Activated T-helper 2 cell treated with anti-CD3 and anti-CD28 coated beads, Interferon-gamma antibody, Interleukin-2, Interleukin-4, amounts not matched to agents 10 μg/mL and 5 μg/mL and 100 μg/mL, durations not matched to agents 14 hours and 24 hours and 36 hours (primary cell): ENCODE results near the gene AP2M1. TPM values are rescaled to one million over a fixed set of nuclear protein-coding genes. Genes with fewer than 3 reads are reported as not detected.

ENCODE experiments used
- DNase-seq: peaks from one replicate; pipeline ENCODE4 v3.0.0; 2021; ENCODE audit warnings: low spot score
- H3K27ac Mint-ChIP-seq: one replicate; pipeline ENCODE4 v1.8.0; 2021; ENCODE audit warnings: mixed read lengths
- H3K27me3 Mint-ChIP-seq: one replicate; pipeline ENCODE4 v1.8.0; 2021; ENCODE audit warnings: low read depth, mixed read lengths
- H3K36me3 Mint-ChIP-seq: one replicate; pipeline ENCODE4 v1.8.0; 2021; ENCODE audit warnings: low read depth, mixed read lengths
- H3K4me1 Mint-ChIP-seq: one replicate; pipeline ENCODE4 v1.8.0; 2021; ENCODE audit warnings: low read depth, mixed read lengths
- H3K4me3 Mint-ChIP-seq: one replicate; pipeline ENCODE4 v1.8.0; 2021; ENCODE audit warnings: low read depth, mild to moderate bottlenecking, moderate library complexity, mixed read lengths
- H3K9me3 Mint-ChIP-seq: one replicate; pipeline ENCODE4 v1.8.0; 2021; ENCODE audit warnings: mixed read lengths
- intact Hi-C: fragments of 100-400 bp; cut with micrococcal nuclease; formaldehyde crosslinking; loops from one replicate; pipeline ENCODE4 v1.15.1; 2023
- total RNA-seq: library from RNA; stranded (reverse); gene quantifications from 2 replicates; pipeline ENCODE4 v1.2.3, GENCODE V29; 2022

AP2M1 gene
- 234 and 240 TPM in 2 replicates for total RNA-seq

DNA sequence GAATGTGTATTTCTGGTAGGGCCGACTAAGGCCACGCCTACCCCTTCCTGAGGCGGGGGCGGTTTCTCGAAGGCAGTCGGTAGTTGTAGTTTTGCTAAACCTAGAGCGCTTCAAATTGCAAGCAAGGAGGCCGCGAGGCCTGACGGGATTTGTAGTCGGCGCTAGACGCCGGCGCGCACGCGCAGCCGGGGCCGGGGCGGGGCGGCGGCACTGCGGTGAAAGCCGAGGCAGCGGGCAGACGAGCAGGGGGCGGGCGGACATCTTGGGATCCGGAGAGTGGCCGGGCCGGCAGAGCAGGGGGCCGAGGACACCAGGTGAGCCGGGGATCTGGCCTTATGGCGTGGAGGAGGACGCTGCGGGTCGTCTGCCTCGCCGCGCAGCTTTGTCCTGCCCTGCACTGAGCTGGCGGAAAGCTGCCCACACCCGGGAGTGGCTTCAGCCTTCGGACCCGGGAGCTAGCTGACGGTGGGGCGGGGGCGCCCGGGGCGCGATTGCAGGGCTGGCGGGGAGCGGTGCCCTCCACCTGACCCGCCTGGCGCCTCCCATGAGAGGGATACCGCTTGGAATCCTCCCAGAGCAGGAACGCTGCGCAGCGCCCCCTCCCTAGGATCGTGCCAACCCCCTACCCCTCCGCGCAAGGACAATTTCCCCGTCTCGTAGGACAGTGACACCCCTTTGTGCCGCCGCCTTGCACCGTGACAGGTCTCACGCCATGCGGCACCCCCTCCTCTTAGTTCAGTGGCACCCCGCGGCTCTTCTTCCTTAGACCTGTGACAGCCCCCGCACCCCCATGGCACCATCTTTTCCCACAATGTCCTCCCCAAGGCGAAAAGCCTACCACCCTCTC is at the start of gene AP2M1:
Gene AP2M1, plus strand, starts transcription at position 210 of the 847 bp plus-strand sequence. CDS start 2,139 bp downstream, outside the sequence.
- intact Hi-C loops, result loop anchor here (1.0 to 2.0 kb wide), 6 partner anchors 11 to 158 kb away; partner anchors contain the start of genes ABCC5, ABCF3, ALG3 and DVL3
- Mint-ChIP-seq H3K9me3 (no peaks in the 10 kb centered on the region), H3K4me3 (peak within 1 kb of the TSS; percentile 97), H3K27ac (peak within 1 kb of the TSS; percentile 82), H3K27me3 (no peaks in the 10 kb centered on the region), H3K4me1 (peaks cover 17% of the 10 kb centered on the region), H3K36me3 (peaks cover 46% of the 10 kb centered on the region)
- peak; percentile 98 for DNase-seq

DNA sequence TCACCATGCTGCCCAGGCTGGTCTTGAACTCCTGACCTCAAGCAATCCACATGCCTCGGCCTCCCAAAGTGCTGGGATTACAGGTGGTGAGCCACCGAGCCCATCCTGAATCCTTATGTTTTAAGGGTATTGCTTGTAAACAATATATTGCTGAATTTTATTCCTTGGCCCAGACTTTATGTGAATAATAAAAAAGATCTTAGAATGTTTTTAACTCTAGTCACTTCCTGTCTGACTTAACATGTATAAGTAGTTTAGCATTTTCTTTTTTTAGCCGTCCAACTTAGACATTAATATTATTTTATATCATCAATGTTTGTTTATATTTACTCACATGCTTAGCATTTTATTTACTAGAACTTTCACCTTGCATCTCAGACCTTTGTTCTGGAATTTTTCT is 48.6 kb upstream of the AP2M1 start:
- intact Hi-C loops, result no loop called here
- DNase-seq, result no peak
- Mint-ChIP-seq H3K9me3 (no peaks in the 10 kb centered on the region), H3K36me3 (no peaks in the 10 kb centered on the region), H3K4me1 (peaks cover 2% of the 10 kb centered on the region), H3K27ac (no peak overlapping the region), H3K27me3 (peaks cover 2% of the 10 kb centered on the region), H3K4me3 (no peak overlapping the region)

DNA sequence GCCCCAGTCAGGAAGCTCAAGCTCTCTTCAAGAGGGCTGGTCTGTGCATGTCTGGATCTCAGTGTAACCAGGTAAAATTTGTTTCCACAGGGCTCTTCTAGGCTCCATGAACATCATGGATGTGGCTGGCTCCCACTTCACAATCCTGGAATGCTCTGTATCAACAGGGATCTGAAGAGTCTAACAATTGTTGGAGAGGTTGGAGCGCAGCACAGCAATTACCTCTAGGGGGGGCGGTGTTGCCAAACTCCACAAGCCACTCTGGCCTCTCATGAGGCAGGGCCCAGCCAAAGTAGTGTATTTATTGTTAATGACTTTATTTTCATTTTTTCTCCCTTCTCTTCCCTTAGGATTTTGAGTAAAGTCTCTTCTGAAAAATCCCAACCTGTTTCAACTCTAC is 45.6 kb upstream of the AP2M1 start:
- no peak for DNase-seq
- Mint-ChIP-seq H3K9me3 (no peaks in the 10 kb centered on the region), H3K27me3 (peaks cover 4% of the 10 kb centered on the region), H3K4me3 (no peak overlapping the region), H3K4me1 (peaks cover 4% of the 10 kb centered on the region), H3K27ac (no peak overlapping the region), H3K36me3 (no peaks in the 10 kb centered on the region)
- intact Hi-C loops, result no loop called here

DNA sequence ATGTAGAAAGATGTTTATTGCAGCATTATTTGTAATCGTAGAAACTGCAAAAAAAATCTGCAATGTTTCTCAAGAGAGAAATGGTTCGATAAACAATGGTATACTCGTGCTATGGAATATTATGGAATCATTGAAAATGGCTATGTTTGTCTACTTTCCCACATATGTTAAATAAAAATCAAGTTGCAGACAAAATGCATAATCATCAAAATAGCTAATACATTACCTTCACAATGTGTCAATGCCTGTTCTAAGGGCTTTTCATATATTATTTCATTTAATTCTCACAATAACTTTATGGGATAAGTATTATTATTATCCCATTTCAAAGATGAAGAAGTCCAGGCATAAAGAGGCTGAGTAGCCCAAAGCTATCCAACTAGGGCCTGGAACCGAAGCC is 41.7 kb upstream of the AP2M1 start:
- Mint-ChIP-seq H3K27me3 (peaks cover 4% of the 10 kb centered on the region), H3K9me3 (no peaks in the 10 kb centered on the region), H3K27ac (no peak overlapping the region), H3K4me3 (no peak overlapping the region), H3K4me1 (peaks cover 23% of the 10 kb centered on the region), H3K36me3 (peaks cover 19% of the 10 kb centered on the region)
- intact Hi-C loops, result loop anchor here (10.0 kb wide), 1 partner anchor 238 kb away; no protein-coding TSS in a partner anchor
- DNase-seq, result no peak

- Mint-ChIP-seq H3K27me3 (peaks cover 2% of the 10 kb centered on the region), H3K4me1 (peaks cover 21% of the 10 kb centered on the region), H3K4me3 (peak overlapping the region; percentile 91), H3K27ac (peak overlapping the region; percentile 92), H3K9me3 (no peaks in the 10 kb centered on the region), H3K36me3 (peaks cover 24% of the 10 kb centered on the region)
- intact Hi-C loops, result loop anchor here (1.0 to 10.0 kb wide), 3 partner anchors 117 to 239 kb away; partner anchors contain the start of gene ABCC5
- DNase-seq, result no peak
Measured at GRCh38 chr3:184133840-184134745, 40.6 kb upstream of the AP2M1 start.

- intact Hi-C loops, result loop anchor here (1.0 to 10.0 kb wide), 7 partner anchors 22 to 240 kb away; partner anchors contain the start of genes ABCC5, ABCF3, AP2M1 and EEF1AKMT4
- no peaks in the 10 kb centered on the region for H3K9me3 Mint-ChIP-seq
Measured at GRCh38 chr3:184134746-184135148, 39.9 kb upstream of the AP2M1 start.

GRCh38 chr3:184135149-184135910 is 39.3 kb upstream of the AP2M1 start, which contains the start of gene EIF2B5:
Gene EIF2B5 (plus strand): TSS chr3:184135358. CDS start chr3:184135386, 28 bp downstream.
- peak within 1 kb of the TSS; percentile 91 for H3K4me3 Mint-ChIP-seq
- peaks cover 30% of the 10 kb centered on the region for H3K36me3 Mint-ChIP-seq
- peaks cover 2% of the 10 kb centered on the region for H3K27me3 Mint-ChIP-seq
- peaks cover 21% of the 10 kb centered on the region for H3K4me1 Mint-ChIP-seq
- H3K9me3 Mint-ChIP-seq, result no peaks in the 10 kb centered on the region
- intact Hi-C loops, result loop anchor here (1.0 to 10.0 kb wide), 6 partner anchors 21 to 241 kb away; partner anchors contain the start of genes ABCC5, ABCF3, AP2M1 and EEF1AKMT4
- DNase-seq, result peak; percentile 83
- peak within 1 kb of the TSS; percentile 92 for H3K27ac Mint-ChIP-seq

More at GRCh38 chr3:184134746-184135148, 39.9 kb upstream of the AP2M1 start:
- peak overlapping the region; percentile 91 for H3K4me3 Mint-ChIP-seq
- no peak for DNase-seq
- H3K4me1 Mint-ChIP-seq, result peaks cover 21% of the 10 kb centered on the region
- peaks cover 24% of the 10 kb centered on the region for H3K36me3 Mint-ChIP-seq
- peaks cover 2% of the 10 kb centered on the region for H3K27me3 Mint-ChIP-seq
- peak overlapping the region; percentile 92 for H3K27ac Mint-ChIP-seq

- intact Hi-C loops, result loop anchor here (1.0 to 10.0 kb wide), 6 partner anchors 20 to 241 kb away; partner anchors contain the start of genes ABCC5, ABCF3, AP2M1 and EEF1AKMT4
- DNase-seq, result no peak
- Mint-ChIP-seq H3K9me3 (no peaks in the 10 kb centered on the region), H3K4me3 (peak overlapping the region; percentile 91), H3K27ac (peak overlapping the region; percentile 92), H3K4me1 (peaks cover 21% of the 10 kb centered on the region), H3K27me3 (peaks cover 2% of the 10 kb centered on the region), H3K36me3 (peaks cover 36% of the 10 kb centered on the region)
Measured at GRCh38 chr3:184135911-184136260, 38.8 kb upstream of the AP2M1 start.

DNA sequence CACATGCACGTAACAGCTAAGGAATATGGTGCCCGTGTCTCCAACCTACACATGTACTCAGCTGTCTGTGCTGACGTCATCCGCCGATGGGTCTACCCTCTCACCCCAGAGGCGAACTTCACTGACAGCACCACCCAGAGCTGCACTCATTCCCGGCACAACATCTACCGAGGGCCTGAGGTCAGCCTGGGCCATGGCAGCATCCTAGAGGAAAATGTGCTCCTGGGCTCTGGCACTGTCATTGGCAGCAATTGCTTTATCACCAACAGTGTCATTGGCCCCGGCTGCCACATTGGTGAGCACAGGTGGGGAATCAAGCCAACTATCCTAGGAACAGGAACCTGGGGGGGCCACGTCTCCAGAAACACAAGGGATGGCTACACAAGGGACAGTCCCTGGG is 34.2 kb upstream of the AP2M1 start:
- Mint-ChIP-seq H3K36me3 (peaks cover 78% of the 10 kb centered on the region), H3K9me3 (no peaks in the 10 kb centered on the region), H3K27ac (no peak overlapping the region), H3K27me3 (no peaks in the 10 kb centered on the region), H3K4me3 (no peak overlapping the region), H3K4me1 (peaks cover 14% of the 10 kb centered on the region)
- intact Hi-C loops, result no loop called here
- no peak for DNase-seq

- no peak for DNase-seq
- H3K4me3 Mint-ChIP-seq, result no peak overlapping the region
- intact Hi-C loops, result no loop called here
- H3K9me3 Mint-ChIP-seq, result no peaks in the 10 kb centered on the region
- peaks cover 5% of the 10 kb centered on the region for H3K4me1 Mint-ChIP-seq
- H3K27ac Mint-ChIP-seq, result no peak overlapping the region
- peaks cover 79% of the 10 kb centered on the region for H3K36me3 Mint-ChIP-seq
- no peaks in the 10 kb centered on the region for H3K27me3 Mint-ChIP-seq
Measured at GRCh38 chr3:184142199-184142598, 32.5 kb upstream of the AP2M1 start.

DNA sequence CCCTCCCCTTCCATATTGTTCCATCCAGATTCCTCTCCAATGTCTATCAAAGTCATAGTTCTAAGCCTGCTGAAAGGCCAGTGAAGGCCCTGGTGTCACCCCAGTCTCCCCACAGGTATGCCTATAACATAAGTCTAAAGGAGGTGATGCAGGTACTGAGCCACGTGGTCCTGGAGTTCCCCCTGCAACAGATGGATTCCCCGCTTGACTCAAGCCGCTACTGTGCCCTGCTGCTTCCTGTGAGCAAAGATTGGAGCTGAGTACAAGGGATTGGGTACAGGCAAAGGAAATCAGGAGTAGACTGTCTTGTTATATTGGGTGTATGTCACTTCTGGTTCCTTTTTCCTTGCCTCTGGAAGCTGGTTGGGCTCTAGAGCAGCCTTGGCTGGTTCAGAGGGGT is 31.3 kb upstream of the AP2M1 start:
- no peaks in the 10 kb centered on the region for H3K9me3 Mint-ChIP-seq
- H3K27ac Mint-ChIP-seq, result no peak overlapping the region
- H3K4me1 Mint-ChIP-seq, result no peaks in the 10 kb centered on the region
- no peak for DNase-seq
- no peaks in the 10 kb centered on the region for H3K27me3 Mint-ChIP-seq
- intact Hi-C loops, result no loop called here
- peaks cover 70% of the 10 kb centered on the region for H3K36me3 Mint-ChIP-seq
- H3K4me3 Mint-ChIP-seq, result no peak overlapping the region

GRCh38 chr3:184144505-184144904 is 30.1 kb upstream of the AP2M1 start:
- H3K36me3 Mint-ChIP-seq, result peaks cover 67% of the 10 kb centered on the region
- no peak for DNase-seq
- H3K27me3 Mint-ChIP-seq, result no peaks in the 10 kb centered on the region
- H3K4me1 Mint-ChIP-seq, result no peaks in the 10 kb centered on the region
- no peak overlapping the region for H3K27ac Mint-ChIP-seq
- intact Hi-C loops, result no loop called here
- H3K9me3 Mint-ChIP-seq, result no peaks in the 10 kb centered on the region
- H3K4me3 Mint-ChIP-seq, result no peak overlapping the region
